Measurements from ENCODE around the gene CLIC4. TPM values are rescaled to one million over a fixed set of nuclear protein-coding genes. Genes with fewer than 3 reads are reported as not detected.

CLIC4 gene
- total and polyA plus RNA-seq, 4 donors: 15.0 to 40.7 (median 28.4) TPM

GRCh38 chr1:24856787-24857506 is 111.7 kb downstream of the CLIC4 start:
- Histone ChIP-seq H3K9ac (ENCODE audit: low read depth in 1 of 2, low read length in 2 of 2) (no peak overlapping the region), H3K27me3 (ENCODE audit: control insufficient read depth in 4 of 4, insufficient read depth in 4 of 4, low read length in 3 of 4) (peaks cover 0 to 2% (median 0%) of the 10 kb centered on the region in 4 donors), H3K4me1 (ENCODE audit: control insufficient read depth in 4 of 4, insufficient read depth in 4 of 4, low read length in 3 of 4) (no peaks in the 10 kb centered on the region), H3K27ac (ENCODE audit: low read depth in 1 of 2, low read length in 2 of 2) (no peak overlapping the region), H3K36me3 (ENCODE audit: control insufficient read depth in 4 of 4, insufficient read depth in 3 of 4, low read depth in 1 of 4, low read length in 3 of 4) (no peaks in the 10 kb centered on the region), H3K4me3 (ENCODE audit: low read depth in 1 of 3, low read length in 3 of 3) (no peak overlapping the region), H3K9me3 (ENCODE audit: control insufficient read depth in 4 of 4, low read length in 3 of 4) (no peaks in the 10 kb centered on the region)
- WGBS: 86% methylated on average over 16 of the region's 16 CpGs
- TF ChIP-seq SP1 (IDR thresholded peaks at IDR 0.05): no peak
- TF ChIP-seq EGR1 (IDR thresholded peaks at IDR 0.05; ENCODE audit: low read depth in 2 of 2): no peak
- no peak for TF ChIP-seq NR2F2 (IDR thresholded peaks at IDR 0.05)
- TF ChIP-seq FOXA2 (IDR thresholded peaks at IDR 0.05): no peak
- TF ChIP-seq JUND (IDR thresholded peaks at IDR 0.05): no peak
- TF ChIP-seq YY1 (IDR thresholded peaks at IDR 0.05): no peak
- TF ChIP-seq ZBTB33 (IDR thresholded peaks at IDR 0.05): no peak
- no peak for TF ChIP-seq FOXA1 (IDR thresholded peaks at IDR 0.05)
- no peak for DNase-seq (ENCODE audit: low spot score)

DNA sequence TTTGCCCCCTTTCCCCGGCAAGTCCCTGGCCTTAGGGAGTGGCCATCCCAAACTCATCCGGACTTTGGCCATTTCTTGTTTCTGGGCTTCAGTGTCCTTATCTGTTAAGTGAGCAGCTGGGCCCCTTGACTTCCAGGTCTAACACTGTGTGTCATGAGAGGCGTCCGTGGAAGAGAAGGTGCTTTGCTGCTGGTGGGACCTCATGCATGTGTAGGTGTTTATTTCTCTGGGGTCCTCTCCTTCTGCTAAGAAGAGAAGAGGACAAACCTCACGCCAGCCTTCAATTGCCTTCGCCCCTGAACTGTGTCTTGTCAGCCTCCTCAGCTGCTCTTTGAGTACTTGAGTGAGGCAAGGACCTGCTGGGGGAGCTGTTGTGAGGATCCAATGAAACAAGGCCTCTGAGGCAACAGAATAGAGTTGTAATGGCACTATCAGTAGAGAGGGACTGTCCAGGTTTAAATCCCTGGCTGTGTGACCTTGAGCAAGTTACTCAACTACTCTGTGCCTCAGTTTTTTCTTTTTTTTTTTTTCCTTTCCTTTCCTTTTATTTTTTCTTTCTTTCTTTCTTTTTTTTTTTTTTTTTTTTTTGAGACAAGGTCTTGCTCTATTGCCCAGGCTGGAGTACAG is 112.4 kb downstream of the CLIC4 start:
- peaks cover 0 to 2% (median 0%) of the 10 kb centered on the region in 4 donors for H3K27me3 ChIP-seq (ENCODE audit: control insufficient read depth in 4 of 4, insufficient read depth in 4 of 4, low read length in 3 of 4)
- H3K4me3 ChIP-seq (ENCODE audit: low read depth in 1 of 3, low read length in 3 of 3): no peak overlapping the region
- DNase-seq (ENCODE audit: low spot score): no peak
- TF ChIP-seq HNF4G (IDR thresholded peaks at IDR 0.05) (no peak), NR2F2 (IDR thresholded peaks at IDR 0.05) (no peak), JUND (IDR thresholded peaks at IDR 0.05) (no peak), YY1 (IDR thresholded peaks at IDR 0.05) (no peak), TAF1 (conservative IDR thresholded peaks at IDR 0.05) (no peak), EGR1 (IDR thresholded peaks at IDR 0.05; ENCODE audit: low read depth in 2 of 2) (no peak), RXRA (IDR thresholded peaks at IDR 0.05) (no peak), ATF3 (IDR thresholded peaks at IDR 0.05) (no peak)
- TF ChIP-seq, protein P1, sequence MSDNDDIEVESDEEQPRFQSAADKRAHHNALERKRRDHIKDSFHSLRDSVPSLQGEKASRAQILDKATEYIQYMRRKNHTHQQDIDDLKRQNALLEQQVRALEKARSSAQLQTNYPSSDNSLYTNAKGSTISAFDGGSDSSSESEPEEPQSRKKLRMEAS (IDR thresholded peaks at IDR 0.05): no peak
- TF ChIP-seq, protein P2, sequence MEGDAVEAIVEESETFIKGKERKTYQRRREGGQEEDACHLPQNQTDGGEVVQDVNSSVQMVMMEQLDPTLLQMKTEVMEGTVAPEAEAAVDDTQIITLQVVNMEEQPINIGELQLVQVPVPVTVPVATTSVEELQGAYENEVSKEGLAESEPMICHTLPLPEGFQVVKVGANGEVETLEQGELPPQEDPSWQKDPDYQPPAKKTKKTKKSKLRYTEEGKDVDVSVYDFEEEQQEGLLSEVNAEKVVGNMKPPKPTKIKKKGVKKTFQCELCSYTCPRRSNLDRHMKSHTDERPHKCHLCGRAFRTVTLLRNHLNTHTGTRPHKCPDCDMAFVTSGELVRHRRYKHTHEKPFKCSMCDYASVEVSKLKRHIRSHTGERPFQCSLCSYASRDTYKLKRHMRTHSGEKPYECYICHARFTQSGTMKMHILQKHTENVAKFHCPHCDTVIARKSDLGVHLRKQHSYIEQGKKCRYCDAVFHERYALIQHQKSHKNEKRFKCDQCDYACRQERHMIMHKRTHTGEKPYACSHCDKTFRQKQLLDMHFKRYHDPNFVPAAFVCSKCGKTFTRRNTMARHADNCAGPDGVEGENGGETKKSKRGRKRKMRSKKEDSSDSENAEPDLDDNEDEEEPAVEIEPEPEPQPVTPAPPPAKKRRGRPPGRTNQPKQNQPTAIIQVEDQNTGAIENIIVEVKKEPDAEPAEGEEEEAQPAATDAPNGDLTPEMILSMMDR (IDR thresholded peaks at IDR 0.05; ENCODE audit: low read depth, low read length, missing input control): no peak
- H3K9ac ChIP-seq (ENCODE audit: low read depth in 1 of 2, low read length in 2 of 2): no peak overlapping the region
- WGBS: 85% methylated on average over 6 of the region's 6 CpGs
- no peaks in the 10 kb centered on the region for H3K36me3 ChIP-seq (ENCODE audit: control insufficient read depth in 4 of 4, insufficient read depth in 3 of 4, low read depth in 1 of 4, low read length in 3 of 4)
- H3K9me3 ChIP-seq (ENCODE audit: control insufficient read depth in 4 of 4, low read length in 3 of 4): no peaks in the 10 kb centered on the region
- H3K4me1 ChIP-seq (ENCODE audit: control insufficient read depth in 4 of 4, insufficient read depth in 4 of 4, low read length in 3 of 4): no peaks in the 10 kb centered on the region
- H3K27ac ChIP-seq (ENCODE audit: low read depth in 1 of 2, low read length in 2 of 2): no peak overlapping the region
